Brain microvascular endothelial cell (primary cell): ENCODE data around the gene ACOXL.

ENCODE experiments used
- DNase-seq: peaks from one replicate; pipeline ENCODE4 v3.0.0-alpha.2; 2020
- H3K27ac ChIP-seq: fragments of 250-450 bp; sonication (Bioruptor Pico); 2 replicates; pipeline ENCODE4 v1.5.1; 2020; ENCODE audit warnings: mild to moderate bottlenecking, moderate library complexity
- H3K27me3 ChIP-seq: fragments of 250-450 bp; sonication (Bioruptor Pico); replicated peaks from 2 replicates; pipeline ENCODE4 v1.5.1; 2020; ENCODE audit warnings: mild to moderate bottlenecking
- H3K36me3 ChIP-seq: fragments of 250-450 bp; sonication (Bioruptor Pico); replicated peaks from 2 replicates; pipeline ENCODE4 v1.5.1; 2020; ENCODE audit warnings: mild to moderate bottlenecking
- H3K4me3 ChIP-seq: 2 replicates; pipeline ENCODE4 v1.5.1; 2011; ENCODE audit warnings: low read depth, mild to moderate bottlenecking, control low read depth, low read length, moderate library complexity
- CTCF ChIP-seq: IDR thresholded peaks from 2 replicates; pipeline ENCODE4 v1.5.1; 2011; ENCODE audit warnings: low read depth, mild to moderate bottlenecking, moderate library complexity, low read length, control low read depth, inconsistent platforms; ENCODE audit errors: missing control alignments
- in situ Hi-C: cut with HindIII; loops from 2 replicates; pipeline ENCODE4 v1.10.0; 2017; ENCODE audit warnings: low sequenced_read_pairs, low pct_ligation_motif_present

ACOXL gene

GRCh38 chr2:110810404-110810803 lies 78.0 kb downstream of the ACOXL start:
- peaks cover 5% of the 10 kb centered on the region for H3K27me3 ChIP-seq
- DNase-seq = no peak
- H3K36me3 ChIP-seq = no peaks in the 10 kb centered on the region
- no peak for TF ChIP-seq CTCF
- no peak overlapping the region for H3K27ac ChIP-seq
- in situ Hi-C loops = no loop called here
- H3K4me3 ChIP-seq = no peak overlapping the region

GRCh38 chr2:110812726-110813645 lies 80.6 kb downstream of the ACOXL start:
- Histone ChIP-seq H3K27me3 (peaks cover 7% of the 10 kb centered on the region), H3K4me3 (no peak overlapping the region), H3K36me3 (no peaks in the 10 kb centered on the region), H3K27ac (no peak overlapping the region)
- in situ Hi-C loops = no loop called here
- DNase-seq = no peak
- TF ChIP-seq CTCF = no peak

- TF ChIP-seq CTCF = no peak
- no peak for DNase-seq
- no peak overlapping the region for H3K4me3 ChIP-seq
- H3K27me3 ChIP-seq = peaks cover 7% of the 10 kb centered on the region
- H3K36me3 ChIP-seq = no peaks in the 10 kb centered on the region
- in situ Hi-C loops = no loop called here
- no peak overlapping the region for H3K27ac ChIP-seq
Measured at GRCh38 chr2:110813896-110814295, 81.5 kb downstream of the ACOXL start.

GRCh38 chr2:110815938-110816337 lies 83.6 kb downstream of the ACOXL start:
- in situ Hi-C loops = no loop called here
- no peaks in the 10 kb centered on the region for H3K36me3 ChIP-seq
- no peak for TF ChIP-seq CTCF
- H3K27ac ChIP-seq = no peak overlapping the region
- peaks cover 10% of the 10 kb centered on the region for H3K27me3 ChIP-seq
- H3K4me3 ChIP-seq = no peak overlapping the region
- DNase-seq = no peak

- in situ Hi-C loops = no loop called here
- Histone ChIP-seq H3K27ac (no peak overlapping the region), H3K27me3 (peaks cover 11% of the 10 kb centered on the region), H3K36me3 (no peaks in the 10 kb centered on the region), H3K4me3 (no peak overlapping the region)
- TF ChIP-seq CTCF = no peak
- no peak for DNase-seq
Measured at GRCh38 chr2:110816404-110817365, 84.3 kb downstream of the ACOXL start.
